ENCODE results near the gene TMEM123.

GRCh38 chr11:102420547-102420946 is 32.0 kb downstream of the TMEM123 start:
- TF ChIP-seq, protein P1, sequence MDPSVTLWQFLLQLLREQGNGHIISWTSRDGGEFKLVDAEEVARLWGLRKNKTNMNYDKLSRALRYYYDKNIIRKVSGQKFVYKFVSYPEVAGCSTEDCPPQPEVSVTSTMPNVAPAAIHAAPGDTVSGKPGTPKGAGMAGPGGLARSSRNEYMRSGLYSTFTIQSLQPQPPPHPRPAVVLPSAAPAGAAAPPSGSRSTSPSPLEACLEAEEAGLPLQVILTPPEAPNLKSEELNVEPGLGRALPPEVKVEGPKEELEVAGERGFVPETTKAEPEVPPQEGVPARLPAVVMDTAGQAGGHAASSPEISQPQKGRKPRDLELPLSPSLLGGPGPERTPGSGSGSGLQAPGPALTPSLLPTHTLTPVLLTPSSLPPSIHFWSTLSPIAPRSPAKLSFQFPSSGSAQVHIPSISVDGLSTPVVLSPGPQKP (IDR thresholded peaks at IDR 0.05; ENCODE audit: borderline replicate concordance, low read depth, low read length): no peak
- TF ChIP-seq SMC3 (IDR thresholded peaks at IDR 0.05; ENCODE audit: low read depth, low read length): no peak
- TF ChIP-seq MXI1 (IDR thresholded peaks at IDR 0.05; ENCODE audit: borderline replicate concordance, low read depth, low read length): no peak
- TF ChIP-seq FOS (IDR thresholded peaks at IDR 0.05; ENCODE audit: low read depth, low read length): no peak
- no peak for TF ChIP-seq CTCF (conservative IDR thresholded peaks at IDR 0.05; ENCODE audit: low read depth, low read length)
- no peak for TF ChIP-seq RCOR1 (IDR thresholded peaks at IDR 0.05; ENCODE audit: insufficient replicate concordance, low read length)
- no peak for TF ChIP-seq MAFK (IDR thresholded peaks at IDR 0.05; ENCODE audit: low read depth, low read length)
- no peak for TF ChIP-seq CEBPB (IDR thresholded peaks at IDR 0.05; ENCODE audit: low read depth, low read length)
- TF ChIP-seq CHD1 (IDR thresholded peaks at IDR 0.05; ENCODE audit: low read depth, low read length): no peak
- TF ChIP-seq POLR2A (IDR thresholded peaks at IDR 0.05; ENCODE audit: low read depth, low read length): no peak
- TF ChIP-seq BHLHE40 (IDR thresholded peaks at IDR 0.05; ENCODE audit: low read depth, low read length): no peak
- no peak for TF ChIP-seq RAD21 (IDR thresholded peaks at IDR 0.05; ENCODE audit: low read length)
- no peak for TF ChIP-seq RFX5 (IDR thresholded peaks at IDR 0.05; ENCODE audit: low read depth, low read length)
- TF ChIP-seq MAZ (IDR thresholded peaks at IDR 0.05; ENCODE audit: borderline replicate concordance, low read depth, low read length): no peak
